ENCODE measurements around the gene TRMT61A.

- TF ChIP-seq, protein P1, sequence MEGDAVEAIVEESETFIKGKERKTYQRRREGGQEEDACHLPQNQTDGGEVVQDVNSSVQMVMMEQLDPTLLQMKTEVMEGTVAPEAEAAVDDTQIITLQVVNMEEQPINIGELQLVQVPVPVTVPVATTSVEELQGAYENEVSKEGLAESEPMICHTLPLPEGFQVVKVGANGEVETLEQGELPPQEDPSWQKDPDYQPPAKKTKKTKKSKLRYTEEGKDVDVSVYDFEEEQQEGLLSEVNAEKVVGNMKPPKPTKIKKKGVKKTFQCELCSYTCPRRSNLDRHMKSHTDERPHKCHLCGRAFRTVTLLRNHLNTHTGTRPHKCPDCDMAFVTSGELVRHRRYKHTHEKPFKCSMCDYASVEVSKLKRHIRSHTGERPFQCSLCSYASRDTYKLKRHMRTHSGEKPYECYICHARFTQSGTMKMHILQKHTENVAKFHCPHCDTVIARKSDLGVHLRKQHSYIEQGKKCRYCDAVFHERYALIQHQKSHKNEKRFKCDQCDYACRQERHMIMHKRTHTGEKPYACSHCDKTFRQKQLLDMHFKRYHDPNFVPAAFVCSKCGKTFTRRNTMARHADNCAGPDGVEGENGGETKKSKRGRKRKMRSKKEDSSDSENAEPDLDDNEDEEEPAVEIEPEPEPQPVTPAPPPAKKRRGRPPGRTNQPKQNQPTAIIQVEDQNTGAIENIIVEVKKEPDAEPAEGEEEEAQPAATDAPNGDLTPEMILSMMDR (IDR thresholded peaks at IDR 0.05; ENCODE audit: low read depth, low read length, poor library complexity, severe bottlenecking) = no peak
- TF ChIP-seq EZH2phosphoT487 (IDR thresholded peaks at IDR 0.05; ENCODE audit: borderline replicate concordance, low read length) = no peak
Measured at GRCh38 chr14:103569408-103569807, 40.4 kb downstream of the TRMT61A start.
